CD14-positive monocyte (primary cell): ENCODE results near the gene SCARB1. TPM values are rescaled to one million over a fixed set of nuclear protein-coding genes. Genes with fewer than 3 reads are reported as not detected.

Experiments used
- DNase-seq, 3 donors: peaks; one replicate each; pipeline ENCODE4 v3.0.0-alpha.2; 2011 to 2022
- H2AFZ ChIP-seq: 2 replicates; pipeline ENCODE4 v1.6.0; 2012; ENCODE audit warnings: mild to moderate bottlenecking, low read depth, low read length, inconsistent platforms; ENCODE audit not compliant: insufficient read depth, poor library complexity, severe bottlenecking
- H3K27ac ChIP-seq, 2 donors: 1 replicate in 1 of 2; 2 replicates in 1 of 2; pipeline ENCODE4 v1.5.1; 2012 to 2013; ENCODE audit warnings: low read length in 2 of 2, control low read depth in 1 of 2, inconsistent platforms in 1 of 2, low read depth in 1 of 2, mild to moderate bottlenecking in 1 of 2
- H3K27me3 ChIP-seq, 2 donors: one replicate each; pipeline versions ENCODE4 v1.6.0 to v1.6.1; 2011 to 2013; ENCODE audit warnings: low read length in 2 of 2; ENCODE audit not compliant: control insufficient read depth in 2 of 2, insufficient read depth in 2 of 2
- H3K36me3 ChIP-seq, 2 donors: replicated peaks in 1 of 2; 1 replicate in 1 of 2; 2 replicates in 1 of 2; pipeline versions ENCODE4 v1.5.1 to v1.6.1; 2012 to 2013; ENCODE audit warnings: low read length in 2 of 2, control low read depth in 1 of 2, inconsistent platforms in 1 of 2, mild to moderate bottlenecking in 1 of 2; ENCODE audit not compliant: insufficient read depth in 2 of 2, control insufficient read depth in 1 of 2
- H3K4me1 ChIP-seq, 2 donors: 1 replicate in 1 of 2; 2 replicates in 1 of 2; pipeline versions ENCODE4 v1.5.1 to v1.6.1; 2012 to 2013; ENCODE audit warnings: low read length in 2 of 2, control low read depth in 1 of 2, inconsistent platforms in 1 of 2, mild to moderate bottlenecking in 1 of 2, moderate library complexity in 1 of 2; ENCODE audit not compliant: insufficient read depth in 2 of 2, control insufficient read depth in 1 of 2
- H3K4me2 ChIP-seq: replicated peaks from 2 replicates; pipeline ENCODE3; 2012; ENCODE audit warnings: low read length, moderate library complexity, mild to moderate bottlenecking; ENCODE audit not compliant: poor library complexity, severe bottlenecking; ENCODE audit errors: extremely low read depth
- H3K4me3 ChIP-seq, 3 experiments: fragments of 200-600 bp in 1 of 3; sonication (generic) in 1 of 3; replicated peaks in 1 of 3; 1 replicate in 2 of 3; 2 replicates in 1 of 3; pipeline ENCODE4 v1.5.1; 2011 to 2013; ENCODE audit warnings: low read length in 3 of 3, mild to moderate bottlenecking in 3 of 3, control low read depth in 2 of 3, low read depth in 2 of 3, inconsistent platforms in 1 of 3, moderate library complexity in 1 of 3
- H3K79me2 ChIP-seq: 2 replicates; pipeline ENCODE4 v1.6.0; 2012; ENCODE audit warnings: mild to moderate bottlenecking, control low read depth, inconsistent platforms, low read length, moderate library complexity; ENCODE audit not compliant: insufficient read depth
- H3K9ac ChIP-seq: 2 replicates; pipeline ENCODE4 v1.6.0; 2017; ENCODE audit warnings: low read length, mild to moderate bottlenecking; ENCODE audit not compliant: insufficient read depth, poor library complexity, severe bottlenecking
- H3K9me3 ChIP-seq, 2 donors: replicated peaks in 1 of 2; 1 replicate in 1 of 2; 2 replicates in 1 of 2; pipeline versions ENCODE4 v1.5.1 to v1.6.1; 2012 to 2013; ENCODE audit warnings: low read length in 2 of 2, control low read depth in 1 of 2; ENCODE audit not compliant: control insufficient read depth in 1 of 2, insufficient read depth in 1 of 2
- H4K20me1 ChIP-seq: 2 replicates; pipeline ENCODE4 v1.6.0; 2012; ENCODE audit warnings: mild to moderate bottlenecking, low read length, control low read depth, moderate library complexity; ENCODE audit not compliant: insufficient read depth
- H3K27ac Mint-ChIP-seq, 7 donors: one replicate each; pipeline ENCODE4 v1.8.0; 2020; ENCODE audit warnings: mild to moderate bottlenecking in 7 of 7, mixed read lengths in 7 of 7, moderate library complexity in 6 of 7, inconsistent platforms in 2 of 7
- H3K27me3 Mint-ChIP-seq, 3 donors: one replicate each; pipeline ENCODE4 v1.8.0; 2021 to 2022; ENCODE audit warnings: low read depth in 3 of 3, mild to moderate bottlenecking in 3 of 3, mixed read lengths in 3 of 3, moderate library complexity in 3 of 3, inconsistent platforms in 1 of 3
- H3K36me3 Mint-ChIP-seq, 2 donors: one replicate each; pipeline ENCODE4 v1.8.0; 2020; ENCODE audit warnings: mixed read lengths in 2 of 2, inconsistent platforms in 1 of 2, mild to moderate bottlenecking in 1 of 2
- H3K4me1 Mint-ChIP-seq: one replicate; pipeline ENCODE4 v1.8.0; 2020; ENCODE audit warnings: mild to moderate bottlenecking, mixed read lengths
- H3K4me3 Mint-ChIP-seq, 2 donors: one replicate each; pipeline ENCODE4 v1.8.0; 2020; ENCODE audit warnings: mild to moderate bottlenecking in 2 of 2, mixed read lengths in 2 of 2, moderate library complexity in 1 of 2
- H3K9me3 Mint-ChIP-seq, 7 donors: one replicate each; pipeline ENCODE4 v1.8.0; 2020 to 2022; ENCODE audit warnings: mixed read lengths in 7 of 7, mild to moderate bottlenecking in 6 of 7, moderate library complexity in 6 of 7, inconsistent platforms in 2 of 7
- WGBS: methylation state at CpG from one replicate; pipeline ENCODE4 v1.1.5; 2013; ENCODE audit warnings: missing lambda C conversion rate; ENCODE audit not compliant: insufficient coverage; 5-methylcytosine and 5-hydroxymethylcytosine counted together
- intact Hi-C, 2 donors: fragments of 100-400 bp; cut with micrococcal nuclease; formaldehyde crosslinking; loops; one replicate each; pipeline versions ENCODE4 v1.15.0 to v1.15.1; 2023
- polyA plus RNA-seq, 3 donors: library from polyadenylated mRNA; depleted of rRNA in 1 of 3; unstranded in 2 of 3; stranded (reverse) in 1 of 3; fragments of 300-500 nt in 2 of 3; fragments of >200 nt in 1 of 3; fragmentation: Illumina TruSeq in 2 of 3; gene quantifications; 1 replicate in 2 of 3; 2 replicates in 1 of 3; pipeline ENCODE4 v1.2.3, GENCODE V29; 2012 to 2021
- TF ChIP-seq, protein P1 (sequence below): fragments of 200-600 bp; IDR thresholded peaks from one replicate; pipeline ENCODE4 v1.8.0; 2022; ENCODE audit warnings: antibody characterized with exemption, mild to moderate bottlenecking

The SCARB1 gene
- polyA plus RNA-seq, 3 donors = 13.1 to 34.3 (median 15.2) TPM

DNA sequence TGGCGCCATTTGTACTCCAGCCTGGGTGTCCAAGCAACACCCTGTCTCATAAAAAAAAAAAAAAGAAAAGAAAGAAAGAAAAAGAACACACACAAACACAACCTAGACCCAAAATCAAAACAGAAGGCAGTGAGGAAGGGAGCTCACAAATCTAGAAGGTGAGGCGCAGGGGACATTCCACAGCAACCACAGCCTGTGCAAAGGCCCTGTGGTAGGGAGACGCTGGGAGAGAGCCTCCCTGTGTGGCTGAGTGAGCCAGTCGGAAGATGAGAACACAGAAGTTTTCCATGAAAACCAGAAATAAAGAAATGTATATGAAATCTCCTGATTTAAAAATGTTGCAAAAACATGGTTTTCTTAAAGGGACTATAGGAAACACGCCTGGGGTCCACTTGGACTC, 44.6 kb downstream of the SCARB1 start:
- Mint-ChIP-seq H3K27me3 (peaks cover 1 to 3% (median 2%) of the 10 kb centered on the region in 3 donors), H3K27ac (no peak overlapping the region), H3K4me3 (no peak overlapping the region), H3K36me3 (peaks cover 15% of the 10 kb centered on the region in 2 donors), H3K4me1 (peaks cover 18% of the 10 kb centered on the region), H3K9me3 (peaks cover 0 to 3% (median 0%) of the 10 kb centered on the region in 7 donors)
- Histone ChIP-seq H3K27me3 (no peaks in the 10 kb centered on the region), H3K4me2 (no peak overlapping the region), H3K27ac (no peak overlapping the region), H3K9ac (no peak overlapping the region), H3K79me2 (peaks cover 5% of the 10 kb centered on the region), H3K9me3 (no peaks in the 10 kb centered on the region), H3K4me1 (peaks cover 15 to 17% of the 10 kb centered on the region in 2 donors), H4K20me1 (peaks cover 8% of the 10 kb centered on the region), H3K4me3 (no peak overlapping the region), H2AFZ (no peak overlapping the region), H3K36me3 (peaks cover 2 to 6% of the 10 kb centered on the region in 2 donors)
- TF ChIP-seq, protein P1, sequence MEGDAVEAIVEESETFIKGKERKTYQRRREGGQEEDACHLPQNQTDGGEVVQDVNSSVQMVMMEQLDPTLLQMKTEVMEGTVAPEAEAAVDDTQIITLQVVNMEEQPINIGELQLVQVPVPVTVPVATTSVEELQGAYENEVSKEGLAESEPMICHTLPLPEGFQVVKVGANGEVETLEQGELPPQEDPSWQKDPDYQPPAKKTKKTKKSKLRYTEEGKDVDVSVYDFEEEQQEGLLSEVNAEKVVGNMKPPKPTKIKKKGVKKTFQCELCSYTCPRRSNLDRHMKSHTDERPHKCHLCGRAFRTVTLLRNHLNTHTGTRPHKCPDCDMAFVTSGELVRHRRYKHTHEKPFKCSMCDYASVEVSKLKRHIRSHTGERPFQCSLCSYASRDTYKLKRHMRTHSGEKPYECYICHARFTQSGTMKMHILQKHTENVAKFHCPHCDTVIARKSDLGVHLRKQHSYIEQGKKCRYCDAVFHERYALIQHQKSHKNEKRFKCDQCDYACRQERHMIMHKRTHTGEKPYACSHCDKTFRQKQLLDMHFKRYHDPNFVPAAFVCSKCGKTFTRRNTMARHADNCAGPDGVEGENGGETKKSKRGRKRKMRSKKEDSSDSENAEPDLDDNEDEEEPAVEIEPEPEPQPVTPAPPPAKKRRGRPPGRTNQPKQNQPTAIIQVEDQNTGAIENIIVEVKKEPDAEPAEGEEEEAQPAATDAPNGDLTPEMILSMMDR = no peak
- intact Hi-C loops = no loop called here
- 50% methylated on average over 1 of the region's 5 CpGs for WGBS
- no peak for DNase-seq

DNA sequence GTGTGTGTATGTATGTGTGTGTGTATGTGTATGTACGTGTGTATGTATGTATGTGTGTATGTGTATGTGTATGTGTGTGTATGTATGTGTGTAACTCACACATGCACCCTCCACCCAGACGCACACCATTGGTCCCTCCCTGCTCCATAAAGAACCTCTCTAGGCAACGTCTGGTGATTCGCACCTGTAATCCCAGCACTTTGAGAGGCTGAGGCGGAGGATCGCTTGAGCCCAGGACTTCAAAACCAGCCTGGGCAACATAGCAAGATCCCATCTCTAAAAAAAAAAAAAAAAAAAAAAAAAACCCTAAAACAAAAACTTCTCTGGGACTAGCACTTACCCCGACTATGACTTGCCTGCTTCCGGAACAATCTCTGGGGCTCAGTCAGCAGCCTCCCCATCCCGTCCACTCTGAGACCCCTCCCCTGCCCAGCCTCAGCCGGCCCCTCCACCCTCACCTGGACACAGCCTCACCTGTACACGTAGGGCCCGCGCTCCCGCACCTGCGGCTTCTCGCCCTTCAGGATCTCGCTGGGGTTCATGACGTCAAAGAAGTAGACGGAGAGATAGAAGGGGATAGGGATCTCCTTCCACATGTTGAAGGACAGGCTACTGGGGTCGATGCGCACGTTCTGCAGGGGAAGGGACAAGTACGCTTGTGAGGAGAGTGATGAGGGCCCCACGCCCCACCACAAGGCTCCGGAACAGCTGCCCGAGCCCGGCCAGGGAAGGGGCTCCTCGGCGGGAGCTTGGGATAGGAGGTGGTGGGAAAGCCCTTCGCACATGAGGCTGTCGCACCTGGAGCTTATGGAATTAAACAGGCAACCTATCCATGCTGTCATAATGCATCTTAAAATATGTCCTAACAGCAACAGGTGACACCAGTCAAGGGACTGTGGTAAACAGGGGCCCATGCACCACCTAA, 46.3 kb downstream of the SCARB1 start:
- TF ChIP-seq, protein P1 = no peak
- H3K36me3 Mint-ChIP-seq = peaks cover 29 to 30% of the 10 kb centered on the region in 2 donors
- peaks cover 1 to 3% (median 2%) of the 10 kb centered on the region in 3 donors for H3K27me3 Mint-ChIP-seq
- Histone ChIP-seq H3K36me3 (peaks cover 10 to 23% of the 10 kb centered on the region in 2 donors), H3K4me2 (no peak overlapping the region), H3K4me3 (no peak overlapping the region), H4K20me1 (peaks cover 8% of the 10 kb centered on the region), H3K9me3 (peaks cover 0 to 3% of the 10 kb centered on the region in 2 donors), H3K27ac (no peak overlapping the region), H2AFZ (no peak overlapping the region), H3K9ac (no peak overlapping the region), H3K4me1 (peaks cover 15 to 18% of the 10 kb centered on the region in 2 donors), H3K79me2 (peaks cover 5% of the 10 kb centered on the region), H3K27me3 (no peaks in the 10 kb centered on the region)
- H3K27ac Mint-ChIP-seq = no peak overlapping the region
- intact Hi-C loops = no loop called here
- no peak for DNase-seq
- H3K9me3 Mint-ChIP-seq = peaks cover 0 to 6% (median 0%) of the 10 kb centered on the region in 7 donors
- H3K4me3 Mint-ChIP-seq = no peak overlapping the region
- 97% methylated on average over 24 of the region's 31 CpGs for WGBS
- peaks cover 22% of the 10 kb centered on the region for H3K4me1 Mint-ChIP-seq
